GM21526 (cell line): ENCODE results near the gene TTLL11.

ENCODE experiments used
- ATAC-seq: cut with Tn5 transposase; IDR thresholded peaks from one replicate; pipeline ENCODE4 v1.9.1; 2021; ENCODE audit warnings: moderate library complexity; ENCODE audit not compliant: unreplicated experiment, low FRiP score

The TTLL11 gene

GRCh38 chr9:122111413-122112085 lies 18.4 kb upstream of the TTLL11 start:
- ATAC-seq = no peak

GRCh38 chr9:122110100-122110833 lies 17.2 kb upstream of the TTLL11 start:
- ATAC-seq = no peak

- no peak for ATAC-seq
Measured at GRCh38 chr9:122109035-122109813, 16.1 kb upstream of the TTLL11 start.

GRCh38 chr9:122107291-122107805 lies 14.2 kb upstream of the TTLL11 start:
- ATAC-seq = no peak

- ATAC-seq = no peak
Measured at GRCh38 chr9:122106576-122106975, 13.5 kb upstream of the TTLL11 start.

- no peak for ATAC-seq
Measured at GRCh38 chr9:122103985-122104384, 10.9 kb upstream of the TTLL11 start.

GRCh38 chr9:122102156-122102555 lies 9.0 kb upstream of the TTLL11 start:
- no peak for ATAC-seq

- ATAC-seq = no peak
Measured at GRCh38 chr9:122100756-122101155, 7.6 kb upstream of the TTLL11 start.

GRCh38 chr9:122099271-122099869 lies 6.3 kb upstream of the TTLL11 start:
- peak; percentile 77 for ATAC-seq

- ATAC-seq = no peak
Measured at GRCh38 chr9:122097679-122098315, 4.7 kb upstream of the TTLL11 start.

- no peak for ATAC-seq
Measured at GRCh38 chr9:122096620-122097415, 3.7 kb upstream of the TTLL11 start.

GRCh38 chr9:122095010-122095767 lies 2.1 kb upstream of the TTLL11 start:
- ATAC-seq = no peak

GRCh38 chr9:122091682-122092592 lies 1.2 kb downstream of the TTLL11 start:
- ATAC-seq = no peak

GRCh38 chr9:122090981-122091380 lies 2.1 kb downstream of the TTLL11 start:
- ATAC-seq = no peak

GRCh38 chr9:122090287-122090883 lies 2.7 kb downstream of the TTLL11 start:
- ATAC-seq = no peak

- ATAC-seq = no peak
Measured at GRCh38 chr9:122088880-122089706, 4.0 kb downstream of the TTLL11 start.
